ENCODE results near the gene MIPEP. TPM values are rescaled to one million over a fixed set of nuclear protein-coding genes. Genes with fewer than 3 reads are reported as not detected.
A peak's percentile ranks its signal among the peaks of the same experiment; 100 is the strongest.

MIPEP gene
- total and polyA plus RNA-seq, 2 donors: 13.2 to 22.7 TPM

DNA sequence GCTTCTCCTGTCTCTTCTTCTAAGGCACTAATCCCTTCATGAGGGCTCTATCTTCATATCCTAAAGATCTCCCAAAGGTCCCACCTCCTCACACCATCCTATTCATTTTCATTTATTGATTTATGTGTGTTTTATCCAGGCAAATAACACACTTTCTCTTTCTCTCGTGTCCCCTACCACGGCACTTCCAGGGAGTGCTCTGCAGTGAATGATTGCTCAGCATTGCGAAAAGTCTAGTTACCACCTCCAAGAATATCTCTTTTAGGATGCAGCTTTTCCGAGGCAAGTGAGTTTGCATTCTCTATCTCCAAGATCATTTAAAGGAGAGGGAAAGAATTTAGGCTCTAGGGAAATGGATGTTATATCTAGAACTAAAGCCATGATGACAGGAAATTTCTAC is 101.7 kb downstream of the MIPEP start:
- H3K4me3 ChIP-seq (ENCODE audit: low read length in 2 of 2): no peak overlapping the region
- no peaks in the 10 kb centered on the region for H3K9me3 ChIP-seq (ENCODE audit: control insufficient read depth in 2 of 2, insufficient read depth in 1 of 2, low read length in 1 of 2)
- H3K27ac ChIP-seq (ENCODE audit: low read depth in 1 of 2, low read length in 1 of 2): no peak overlapping the region
- peaks cover 3 to 5% of the 10 kb centered on the region in 2 donors for H3K4me1 ChIP-seq (ENCODE audit: control insufficient read depth in 2 of 2, insufficient read depth in 2 of 2, low read length in 2 of 2)
- 87% methylated on average over 4 of the region's 4 CpGs for WGBS
- H3K36me3 ChIP-seq (ENCODE audit: control insufficient read depth in 2 of 2, insufficient read depth in 2 of 2, low read length in 1 of 2): no peaks in the 10 kb centered on the region
- no peaks in the 10 kb centered on the region for H3K27me3 ChIP-seq (ENCODE audit: control insufficient read depth in 2 of 2, insufficient read depth in 1 of 2, low read length in 1 of 2)
- DNase-seq (ENCODE audit: low read depth in 6 of 9, low spot score in 9 of 9): no peak

- no peaks in the 10 kb centered on the region for H3K27me3 ChIP-seq (ENCODE audit: control insufficient read depth in 2 of 2, insufficient read depth in 1 of 2, low read length in 1 of 2)
- H3K4me1 ChIP-seq (ENCODE audit: control insufficient read depth in 2 of 2, insufficient read depth in 2 of 2, low read length in 2 of 2): peaks cover 3 to 5% of the 10 kb centered on the region in 2 donors
- no peaks in the 10 kb centered on the region for H3K9me3 ChIP-seq (ENCODE audit: control insufficient read depth in 2 of 2, insufficient read depth in 1 of 2, low read length in 1 of 2)
- no peak for DNase-seq (ENCODE audit: low read depth in 6 of 9, low spot score in 9 of 9)
- H3K36me3 ChIP-seq (ENCODE audit: control insufficient read depth in 2 of 2, insufficient read depth in 2 of 2, low read length in 1 of 2): no peaks in the 10 kb centered on the region
- H3K4me3 ChIP-seq (ENCODE audit: low read length in 2 of 2): no peak overlapping the region
- WGBS: 95% methylated on average over 3 of the region's 3 CpGs
- H3K27ac ChIP-seq (ENCODE audit: low read depth in 1 of 2, low read length in 1 of 2): no peak overlapping the region
Observed at GRCh38 chr13:23786607-23787006, 102.6 kb downstream of the MIPEP start.

- Histone ChIP-seq H3K4me3 (ENCODE audit: low read length in 2 of 2) (no peak overlapping the region), H3K27ac (ENCODE audit: low read depth in 1 of 2, low read length in 1 of 2) (no peak overlapping the region), H3K36me3 (ENCODE audit: control insufficient read depth in 2 of 2, insufficient read depth in 2 of 2, low read length in 1 of 2) (no peaks in the 10 kb centered on the region), H3K9me3 (ENCODE audit: control insufficient read depth in 2 of 2, insufficient read depth in 1 of 2, low read length in 1 of 2) (peaks cover 0 to 6% of the 10 kb centered on the region in 2 donors), H3K4me1 (ENCODE audit: control insufficient read depth in 2 of 2, insufficient read depth in 2 of 2, low read length in 2 of 2) (peaks cover 0 to 2% of the 10 kb centered on the region in 2 donors), H3K27me3 (ENCODE audit: control insufficient read depth in 2 of 2, insufficient read depth in 1 of 2, low read length in 1 of 2) (no peaks in the 10 kb centered on the region)
- 100% methylated on average over 1 of the region's 1 CpG for WGBS
- no peak for DNase-seq (ENCODE audit: low read depth in 6 of 9, low spot score in 9 of 9)
Observed at GRCh38 chr13:23778879-23779278, 110.3 kb downstream of the MIPEP start.

DNA sequence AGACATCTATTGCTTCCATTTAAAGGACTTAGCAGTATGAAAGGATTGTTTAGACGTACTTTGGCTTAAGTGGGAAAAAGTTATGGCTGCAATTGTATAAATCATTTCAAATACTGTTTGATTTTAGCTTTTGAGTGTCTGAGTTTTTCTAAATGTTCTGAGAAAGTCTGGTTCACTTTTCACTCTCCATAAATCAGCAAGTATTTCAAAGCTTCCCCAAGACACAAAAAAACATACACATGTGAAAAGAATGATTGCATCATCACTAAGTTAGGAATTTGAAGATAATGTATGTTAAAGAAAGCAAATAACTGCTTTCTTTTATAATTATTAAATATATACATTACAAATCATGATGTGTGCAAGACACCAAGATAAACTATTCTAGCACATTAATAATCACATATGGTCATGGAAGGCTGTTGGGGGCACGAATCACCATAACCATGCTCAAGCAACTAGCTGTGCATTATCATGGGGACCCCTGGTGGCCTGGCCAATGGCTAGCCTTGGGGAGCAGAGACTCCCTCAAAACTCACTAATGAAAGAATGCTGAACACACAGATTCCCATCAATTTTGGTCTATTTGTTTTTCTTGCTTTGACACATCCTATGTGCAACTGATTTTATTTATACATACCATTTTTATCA is 111.1 kb downstream of the MIPEP start:
- Histone ChIP-seq H3K36me3 (ENCODE audit: control insufficient read depth in 2 of 2, insufficient read depth in 2 of 2, low read length in 1 of 2) (no peaks in the 10 kb centered on the region), H3K27ac (ENCODE audit: low read depth in 1 of 2, low read length in 1 of 2) (no peak overlapping the region), H3K27me3 (ENCODE audit: control insufficient read depth in 2 of 2, insufficient read depth in 1 of 2, low read length in 1 of 2) (no peaks in the 10 kb centered on the region), H3K9me3 (ENCODE audit: control insufficient read depth in 2 of 2, insufficient read depth in 1 of 2, low read length in 1 of 2) (peaks cover 0 to 6% of the 10 kb centered on the region in 2 donors), H3K4me3 (ENCODE audit: low read length in 2 of 2) (no peak overlapping the region), H3K4me1 (ENCODE audit: control insufficient read depth in 2 of 2, insufficient read depth in 2 of 2, low read length in 2 of 2) (peaks cover 0 to 2% of the 10 kb centered on the region in 2 donors)
- no peak for DNase-seq (ENCODE audit: low read depth in 6 of 9, low spot score in 9 of 9)
- whole genome bisulfite sequencing: 97% methylated on average over 2 of the region's 2 CpGs

DNA sequence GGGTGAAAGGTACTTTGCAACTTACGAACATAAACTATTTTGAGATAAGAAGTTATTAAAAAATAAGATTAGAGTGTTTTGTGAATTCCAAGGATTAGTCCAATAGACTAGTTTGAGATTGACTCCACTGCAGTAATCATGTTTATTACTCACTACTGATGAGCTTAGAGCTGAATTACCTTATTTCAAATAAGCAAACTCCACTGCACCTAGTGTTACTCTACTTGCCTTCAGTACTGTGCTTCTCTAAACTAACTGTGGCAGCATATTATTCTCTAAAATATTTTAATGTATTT is 111.7 kb downstream of the MIPEP start:
- Histone ChIP-seq H3K36me3 (ENCODE audit: control insufficient read depth in 2 of 2, insufficient read depth in 2 of 2, low read length in 1 of 2) (no peaks in the 10 kb centered on the region), H3K27ac (ENCODE audit: low read depth in 1 of 2, low read length in 1 of 2) (no peak overlapping the region), H3K27me3 (ENCODE audit: control insufficient read depth in 2 of 2, insufficient read depth in 1 of 2, low read length in 1 of 2) (no peaks in the 10 kb centered on the region), H3K9me3 (ENCODE audit: control insufficient read depth in 2 of 2, insufficient read depth in 1 of 2, low read length in 1 of 2) (peaks cover 0 to 6% of the 10 kb centered on the region in 2 donors), H3K4me3 (ENCODE audit: low read length in 2 of 2) (no peak overlapping the region), H3K4me1 (ENCODE audit: control insufficient read depth in 2 of 2, insufficient read depth in 2 of 2, low read length in 2 of 2) (peaks cover 0 to 2% of the 10 kb centered on the region in 2 donors)
- DNase-seq (ENCODE audit: low read depth in 6 of 9, low spot score in 9 of 9): no peak
- WGBS: 48% methylated on average over 1 of the region's 1 CpG

GRCh38 chr13:23776698-23777574 is 112.3 kb downstream of the MIPEP start:
- H3K36me3 ChIP-seq (ENCODE audit: control insufficient read depth in 2 of 2, insufficient read depth in 2 of 2, low read length in 1 of 2): no peaks in the 10 kb centered on the region
- 90% methylated on average over 3 of the region's 3 CpGs for WGBS
- no peak overlapping the region for H3K27ac ChIP-seq (ENCODE audit: low read depth in 1 of 2, low read length in 1 of 2)
- no peaks in the 10 kb centered on the region for H3K27me3 ChIP-seq (ENCODE audit: control insufficient read depth in 2 of 2, insufficient read depth in 1 of 2, low read length in 1 of 2)
- peaks cover 0 to 2% of the 10 kb centered on the region in 2 donors for H3K4me1 ChIP-seq (ENCODE audit: control insufficient read depth in 2 of 2, insufficient read depth in 2 of 2, low read length in 2 of 2)
- DNase-seq (ENCODE audit: low read depth in 6 of 9, low spot score in 9 of 9): no peak
- peaks cover 0 to 6% of the 10 kb centered on the region in 2 donors for H3K9me3 ChIP-seq (ENCODE audit: control insufficient read depth in 2 of 2, insufficient read depth in 1 of 2, low read length in 1 of 2)
- H3K4me3 ChIP-seq (ENCODE audit: low read length in 2 of 2): no peak overlapping the region

GRCh38 chr13:23772717-23773116 is 116.5 kb downstream of the MIPEP start:
- Histone ChIP-seq H3K27me3 (ENCODE audit: control insufficient read depth in 2 of 2, insufficient read depth in 1 of 2, low read length in 1 of 2) (no peaks in the 10 kb centered on the region), H3K9me3 (ENCODE audit: control insufficient read depth in 2 of 2, insufficient read depth in 1 of 2, low read length in 1 of 2) (no peaks in the 10 kb centered on the region), H3K4me1 (ENCODE audit: control insufficient read depth in 2 of 2, insufficient read depth in 2 of 2, low read length in 2 of 2) (peaks cover 18 to 33% of the 10 kb centered on the region in 2 donors), H3K4me3 (ENCODE audit: low read length in 2 of 2) (no peak overlapping the region), H3K36me3 (ENCODE audit: control insufficient read depth in 2 of 2, insufficient read depth in 2 of 2, low read length in 1 of 2) (no peaks in the 10 kb centered on the region), H3K27ac (ENCODE audit: low read depth in 1 of 2, low read length in 1 of 2) (no peak overlapping the region)
- no peak for DNase-seq (ENCODE audit: low read depth in 6 of 9, low spot score in 9 of 9)
- 48% methylated on average over 2 of the region's 2 CpGs for WGBS

DNA sequence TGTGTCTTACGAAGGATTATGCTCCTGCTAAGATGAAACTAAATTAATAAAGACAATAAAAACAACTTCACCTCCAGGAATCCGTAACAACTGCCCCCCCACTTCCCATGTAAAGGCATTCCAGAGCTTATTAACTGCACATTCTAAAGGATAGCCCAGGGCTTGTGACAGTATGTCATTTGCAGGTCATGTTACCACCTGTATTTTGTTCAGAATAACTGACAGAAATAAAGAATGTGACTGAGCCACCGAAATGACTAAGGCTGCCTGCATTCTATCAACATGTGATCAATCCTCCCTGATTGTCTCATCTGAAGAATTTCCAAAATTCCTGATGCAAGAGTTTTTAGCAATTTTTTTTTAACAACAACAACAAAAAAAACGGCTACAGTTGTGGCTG is 117.2 kb downstream of the MIPEP start:
- no peak overlapping the region for H3K27ac ChIP-seq (ENCODE audit: low read depth in 1 of 2, low read length in 1 of 2)
- no peak overlapping the region for H3K4me3 ChIP-seq (ENCODE audit: low read length in 2 of 2)
- no peaks in the 10 kb centered on the region for H3K9me3 ChIP-seq (ENCODE audit: control insufficient read depth in 2 of 2, insufficient read depth in 1 of 2, low read length in 1 of 2)
- H3K4me1 ChIP-seq (ENCODE audit: control insufficient read depth in 2 of 2, insufficient read depth in 2 of 2, low read length in 2 of 2): peaks cover 18 to 37% of the 10 kb centered on the region in 2 donors
- no peaks in the 10 kb centered on the region for H3K27me3 ChIP-seq (ENCODE audit: control insufficient read depth in 2 of 2, insufficient read depth in 1 of 2, low read length in 1 of 2)
- no peaks in the 10 kb centered on the region for H3K36me3 ChIP-seq (ENCODE audit: control insufficient read depth in 2 of 2, insufficient read depth in 2 of 2, low read length in 1 of 2)
- no peak for DNase-seq (ENCODE audit: low read depth in 6 of 9, low spot score in 9 of 9)
- WGBS: 93% methylated on average over 4 of the region's 4 CpGs

GRCh38 chr13:23771552-23771951 is 117.6 kb downstream of the MIPEP start:
- H3K9me3 ChIP-seq (ENCODE audit: control insufficient read depth in 2 of 2, insufficient read depth in 1 of 2, low read length in 1 of 2): no peaks in the 10 kb centered on the region
- no peaks in the 10 kb centered on the region for H3K27me3 ChIP-seq (ENCODE audit: control insufficient read depth in 2 of 2, insufficient read depth in 1 of 2, low read length in 1 of 2)
- H3K27ac ChIP-seq (ENCODE audit: low read depth in 1 of 2, low read length in 1 of 2): no peak overlapping the region
- H3K4me3 ChIP-seq (ENCODE audit: low read length in 2 of 2): no peak overlapping the region
- DNase-seq (ENCODE audit: low read depth in 6 of 9, low spot score in 9 of 9): peak in 1 of 9 donors; percentile 34
- peaks cover 17 to 41% of the 10 kb centered on the region in 2 donors for H3K4me1 ChIP-seq (ENCODE audit: control insufficient read depth in 2 of 2, insufficient read depth in 2 of 2, low read length in 2 of 2)
- H3K36me3 ChIP-seq (ENCODE audit: control insufficient read depth in 2 of 2, insufficient read depth in 2 of 2, low read length in 1 of 2): no peaks in the 10 kb centered on the region
- 71% methylated on average over 2 of the region's 2 CpGs for WGBS
